Femur (tissue), 1 donor: ENCODE results near the gene SOX11.
A peak's percentile ranks its signal among the peaks of the same experiment; 100 is the strongest.

Experiments
- DNase-seq: peaks from one replicate; pipeline ENCODE4 v3.0.0-alpha.2; 2017

Gene SOX11

GRCh38 chr2:5725072-5725471, 32.9 kb downstream of the SOX11 start:
- DNase-seq = no peak

- peak; percentile 58 for DNase-seq
Measured at GRCh38 chr2:5725794-5726463, 33.7 kb downstream of the SOX11 start.

- no peak for DNase-seq
Measured at GRCh38 chr2:5727235-5727634, 35.1 kb downstream of the SOX11 start.

DNA sequence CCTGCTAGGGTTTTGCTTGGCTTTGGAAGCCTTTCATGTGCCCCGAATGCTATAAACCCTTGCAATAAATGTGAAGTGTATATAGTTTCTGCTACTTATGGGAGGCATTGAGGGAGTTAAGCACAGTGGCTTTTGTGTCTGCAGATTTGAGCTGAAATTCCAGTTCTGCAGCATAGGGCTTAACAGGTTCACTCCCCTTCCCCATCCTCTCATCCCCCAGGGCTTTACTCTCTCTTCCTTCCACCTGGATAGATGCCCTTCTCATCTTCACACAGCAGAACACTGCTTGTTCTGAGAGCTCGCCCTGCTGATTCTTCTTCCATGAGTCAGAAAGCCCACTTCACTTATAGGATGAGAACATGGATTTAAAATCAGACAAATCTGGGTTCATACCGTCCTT, 37.2 kb downstream of the SOX11 start:
- DNase-seq = no peak

DNA sequence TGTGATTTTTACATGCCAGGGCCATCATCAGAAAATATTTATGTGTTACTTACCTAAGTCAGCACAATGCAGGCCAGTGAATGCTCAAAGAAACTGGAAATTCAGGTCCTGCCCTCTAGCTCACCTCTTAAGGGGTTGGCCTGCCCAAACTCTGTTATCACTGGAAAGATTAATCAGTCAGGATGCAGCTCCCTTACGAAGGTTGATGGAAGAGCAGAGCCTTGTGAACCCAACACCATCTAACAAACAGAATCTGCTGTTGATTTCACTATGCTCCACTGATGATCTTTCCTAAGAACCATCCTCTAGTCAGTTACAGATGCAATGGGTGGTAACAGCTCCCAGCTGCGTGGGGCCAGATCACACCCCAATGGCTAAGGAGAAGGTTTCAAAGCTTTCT, 38.2 kb downstream of the SOX11 start:
- no peak for DNase-seq

- no peak for DNase-seq
Measured at GRCh38 chr2:5734859-5735520, 42.8 kb downstream of the SOX11 start.

DNA sequence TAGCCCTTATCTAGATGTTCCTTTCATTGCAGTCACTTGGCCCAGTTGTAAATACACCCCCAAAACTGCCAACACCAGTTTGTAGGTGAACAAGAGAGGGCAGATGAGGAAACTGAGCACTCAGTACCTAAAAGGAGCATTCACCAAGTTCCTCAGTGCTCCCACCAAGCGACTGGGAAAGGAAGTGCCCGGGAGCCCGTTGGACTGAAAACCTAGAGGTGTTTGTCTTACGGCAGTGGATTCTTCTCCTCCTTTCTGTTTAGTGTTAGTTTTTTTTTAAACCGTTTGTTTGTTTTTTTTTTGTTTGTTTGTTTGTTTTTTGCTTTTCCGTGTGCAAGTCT, 43.3 kb downstream of the SOX11 start:
- no peak for DNase-seq

- no peak for DNase-seq
Measured at GRCh38 chr2:5736050-5736449, 43.9 kb downstream of the SOX11 start.

DNA sequence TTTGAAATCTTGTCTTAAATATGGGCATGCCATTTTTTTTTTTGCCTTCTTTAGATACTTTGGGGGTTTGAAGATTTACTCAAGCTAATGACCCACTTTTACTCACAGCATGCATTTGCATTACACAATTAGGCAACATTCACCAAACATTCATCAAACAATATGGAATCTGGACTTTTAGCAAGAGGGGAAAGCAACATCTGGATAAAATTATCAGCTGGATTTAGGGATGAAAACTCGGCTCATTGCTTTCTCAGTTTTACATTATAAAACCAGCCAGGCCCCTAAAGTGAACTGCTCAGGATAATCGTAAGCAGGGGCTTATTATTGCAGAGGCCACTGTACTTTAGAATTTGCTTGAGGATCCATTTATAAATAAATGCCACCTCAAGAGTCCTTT, 44.7 kb downstream of the SOX11 start:
- DNase-seq = no peak

- DNase-seq = no peak
Measured at GRCh38 chr2:5740053-5740452, 47.9 kb downstream of the SOX11 start.

DNA sequence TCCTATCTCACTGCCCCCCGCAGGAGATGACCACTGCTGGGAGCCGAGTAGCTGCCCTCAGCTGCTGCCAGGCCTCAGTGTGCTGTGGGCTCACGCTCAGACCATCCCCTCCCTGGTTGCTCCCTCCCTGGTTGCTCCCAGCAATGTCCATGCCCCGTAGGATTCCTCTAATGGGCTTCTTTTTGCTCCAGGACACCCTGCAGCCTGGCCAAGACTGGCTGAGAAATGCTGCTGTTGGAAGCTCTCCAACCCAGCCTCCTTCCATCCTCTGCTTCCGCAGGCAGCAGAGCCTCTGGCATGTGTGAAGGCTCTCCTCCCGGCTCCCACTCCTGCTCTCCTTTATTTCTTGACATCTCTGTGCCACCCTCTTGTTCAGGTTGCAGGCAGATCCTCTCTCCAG, 48.6 kb downstream of the SOX11 start:
- DNase-seq = peak; percentile 31

- DNase-seq = no peak
Measured at GRCh38 chr2:5741242-5741641, 49.1 kb downstream of the SOX11 start.

DNA sequence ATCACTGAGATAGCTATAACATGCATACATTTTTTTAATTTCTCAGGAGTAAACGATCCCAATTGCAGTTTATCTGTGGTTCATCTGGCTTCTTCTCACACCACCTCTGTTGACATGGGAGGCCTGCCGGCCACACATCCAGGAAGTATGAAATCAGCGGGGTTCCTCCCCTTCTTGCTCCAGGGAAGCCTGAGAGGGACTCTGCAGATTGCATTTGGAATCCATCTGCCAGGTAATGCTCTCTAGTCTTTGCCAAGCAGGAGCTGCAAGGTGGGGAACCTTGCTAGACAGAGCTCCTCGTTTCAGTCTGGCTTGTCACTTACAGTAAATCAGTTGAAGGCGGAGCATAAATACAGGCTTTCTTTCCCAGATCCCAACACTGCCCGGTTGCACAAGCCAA, 49.9 kb downstream of the SOX11 start:
- no peak for DNase-seq

GRCh38 chr2:5748391-5748790, 56.2 kb downstream of the SOX11 start:
- DNase-seq = no peak

DNA sequence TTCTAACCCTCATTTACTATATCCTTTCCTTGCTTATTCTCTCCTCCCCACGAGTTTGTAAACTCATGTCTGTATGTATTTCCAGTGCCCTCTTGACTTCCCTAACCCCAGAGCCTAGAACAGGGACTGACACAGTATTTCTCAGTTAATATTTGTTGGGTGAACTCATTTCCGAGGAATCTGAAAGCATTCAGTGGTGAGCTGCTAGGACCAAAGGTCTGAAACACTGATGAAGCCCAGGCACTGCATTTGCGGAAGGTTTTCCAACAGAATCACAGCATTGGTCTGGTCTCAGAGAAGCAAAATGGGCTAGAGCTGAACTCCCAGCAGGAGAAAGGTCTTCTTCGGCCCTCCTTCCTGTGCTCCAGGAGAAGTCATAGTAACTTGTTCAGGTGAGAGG, 56.8 kb downstream of the SOX11 start:
- no peak for DNase-seq

DNA sequence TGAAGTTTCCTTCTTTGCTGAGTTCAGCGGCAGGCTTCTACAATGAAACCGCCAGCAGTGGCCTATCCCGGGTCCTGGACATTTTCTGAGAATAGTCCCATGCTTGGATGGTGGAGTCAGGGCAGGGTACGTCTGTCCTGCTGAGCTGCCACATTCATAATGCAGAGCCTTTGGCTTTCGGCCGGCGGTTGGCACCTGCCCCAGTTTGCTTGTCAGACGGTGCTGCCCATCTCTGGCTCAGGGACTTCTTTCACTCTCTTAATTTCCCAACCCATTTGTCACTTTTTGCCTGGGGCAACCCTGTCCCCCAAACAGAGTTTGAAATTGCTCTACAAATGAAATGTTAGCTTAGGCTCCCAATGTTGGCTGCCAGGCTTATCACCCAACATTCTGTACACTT, 57.2 kb downstream of the SOX11 start:
- peak; percentile 53 for DNase-seq
